GM18907 (cell line): Measurements from ENCODE around the gene ZNF281.
"Not testable (repeated sequence)": the region's sequence is repeated elsewhere in the genome, so short reads cannot be mapped to it uniquely, and the experiment has no call there.

Experiments used
- ATAC-seq: cut with Tn5 transposase; IDR thresholded peaks from one replicate; pipeline ENCODE4 v1.9.1; 2021; ENCODE audit warnings: mild to moderate bottlenecking, moderate library complexity; ENCODE audit not compliant: unreplicated experiment

Gene ZNF281

DNA sequence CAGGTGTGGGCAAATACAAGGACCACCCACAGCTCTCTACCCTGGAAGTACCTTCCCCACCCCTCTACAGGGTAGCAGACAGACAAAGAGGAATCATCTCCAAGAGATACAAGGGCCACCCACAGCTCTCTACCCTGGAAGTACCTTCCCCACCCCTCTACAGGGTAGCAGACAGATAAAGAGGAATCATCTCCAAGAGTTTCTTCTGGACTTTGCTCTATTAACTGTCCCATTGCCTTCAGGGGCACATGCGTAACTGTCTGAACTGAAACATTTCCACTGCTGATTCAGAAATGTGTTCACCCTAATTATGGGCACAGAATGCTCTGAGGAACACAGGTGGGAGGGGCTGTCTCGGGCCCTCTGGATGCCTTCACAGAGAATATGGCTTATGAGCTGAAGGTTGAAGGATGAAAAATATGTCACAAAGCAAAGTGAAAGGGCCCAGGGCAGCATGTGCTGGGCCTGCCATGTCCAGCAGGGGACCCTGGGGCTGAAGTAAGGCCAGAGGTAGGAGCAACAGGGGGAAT, 43.9 kb downstream of the ZNF281 start:
- ATAC-seq: no peak

DNA sequence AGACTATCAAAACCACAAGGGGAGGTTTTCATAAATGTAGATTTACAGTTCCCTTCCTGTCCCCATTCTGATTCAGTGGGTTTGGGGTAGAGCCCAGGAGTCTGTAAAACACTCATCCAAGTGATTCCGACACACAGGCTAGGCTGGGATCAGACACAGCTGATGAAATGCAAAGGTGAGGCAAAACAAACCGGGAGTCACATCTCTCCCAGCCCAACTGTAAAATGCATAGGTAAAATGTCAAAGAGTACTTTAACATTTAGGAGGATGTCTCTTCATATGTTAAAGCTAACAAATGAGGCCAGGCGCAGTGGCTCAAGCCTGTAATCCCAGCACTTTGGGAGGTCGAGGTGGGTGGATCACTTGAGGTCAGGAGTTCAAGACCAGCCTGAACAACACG, 45.0 kb downstream of the ZNF281 start:
- ATAC-seq: no peak

GRCh38 chr1:200364091-200364759, 45.6 kb downstream of the ZNF281 start:
- ATAC-seq: no peak

- no peak for ATAC-seq
Measured at GRCh38 chr1:200363264-200363933, 46.4 kb downstream of the ZNF281 start.

DNA sequence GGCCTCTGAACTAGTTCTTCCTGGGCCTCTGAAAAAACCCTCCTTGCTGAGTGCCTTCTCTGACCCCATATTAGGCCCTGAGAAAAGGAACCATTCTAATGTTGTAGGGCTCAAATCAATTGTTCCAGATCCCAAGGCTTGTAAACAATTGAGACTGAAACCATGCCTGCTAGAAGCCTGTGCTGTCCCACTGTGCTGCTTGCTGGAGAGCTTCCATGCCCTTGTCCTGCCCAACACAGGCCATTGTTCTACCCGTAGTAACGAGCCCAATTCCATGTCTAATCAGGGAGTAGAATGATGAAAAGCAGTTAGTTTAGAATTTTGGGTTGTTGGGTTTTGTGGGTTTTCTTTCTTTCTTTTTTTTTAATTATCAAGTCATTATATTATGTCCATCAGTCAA, 47.4 kb downstream of the ZNF281 start:
- no peak for ATAC-seq

DNA sequence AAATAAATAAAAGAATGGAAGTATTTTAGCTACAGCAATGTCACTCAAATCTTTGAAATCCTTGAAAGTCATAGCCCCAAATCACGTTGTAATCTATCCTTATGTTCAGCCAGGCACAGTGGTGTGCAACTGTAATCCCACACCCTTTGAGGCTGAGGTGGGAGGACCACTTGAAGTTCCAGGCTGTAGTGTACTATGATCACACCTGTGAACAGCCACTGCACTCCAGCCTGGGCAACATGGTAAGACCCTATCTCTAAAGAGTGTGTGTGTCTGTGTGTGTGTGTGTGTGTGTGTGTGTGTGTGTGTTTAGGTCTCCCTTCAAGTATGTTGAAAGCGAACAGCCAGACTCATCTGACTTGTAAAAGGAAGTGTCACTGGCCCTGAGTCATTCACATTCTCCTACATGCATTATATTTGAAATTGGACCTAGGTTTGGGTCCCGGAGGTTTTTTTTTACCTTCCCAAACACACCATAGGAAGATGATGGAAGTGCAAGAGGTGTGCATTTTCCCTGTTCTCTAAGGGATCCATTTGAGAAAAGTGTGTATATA, 50.1 kb downstream of the ZNF281 start:
- ATAC-seq: no peak

DNA sequence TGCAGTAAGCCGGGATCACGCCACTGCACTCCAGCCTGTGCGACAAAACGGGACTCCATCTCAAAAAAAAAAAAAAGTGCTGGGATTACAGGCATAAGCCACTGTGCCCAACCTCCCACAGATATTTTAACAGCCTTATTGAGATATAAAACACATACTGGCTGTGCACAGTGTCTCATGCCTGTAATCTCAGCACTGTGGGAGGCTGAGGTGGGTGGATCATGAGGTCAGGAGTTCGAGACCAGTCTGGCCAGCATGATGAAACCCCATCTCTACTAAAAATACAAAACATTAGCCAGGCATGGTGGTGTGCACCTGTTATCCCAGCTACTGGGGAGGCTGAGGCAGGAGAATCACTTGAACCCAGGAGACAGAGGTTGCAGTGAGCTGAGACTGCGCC, 51.9 kb downstream of the ZNF281 start:
- ATAC-seq: not testable (repeated sequence)

DNA sequence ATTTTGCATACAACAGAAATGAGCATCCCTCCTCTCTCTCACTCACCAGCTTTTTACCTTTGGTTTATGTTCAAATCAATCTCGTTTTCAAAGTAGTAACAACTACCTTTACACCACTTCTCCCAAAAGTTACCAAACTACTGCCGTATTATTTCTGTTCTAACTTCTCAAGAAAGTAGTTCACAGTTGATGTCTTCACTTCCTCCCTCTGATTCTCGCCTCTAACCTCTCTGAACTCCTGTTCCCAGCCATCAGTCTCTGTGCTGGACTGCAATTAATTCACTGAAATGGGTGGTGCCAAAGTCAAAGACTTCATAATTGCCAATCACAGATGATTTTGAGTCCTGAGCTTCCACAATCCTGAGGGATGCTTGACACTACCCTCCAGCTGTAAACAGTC, 54.0 kb downstream of the ZNF281 start:
- no peak for ATAC-seq
